Chondrocyte (in vitro differentiated cells): ENCODE data around the gene PTPRK. TPM values are rescaled to one million over a fixed set of nuclear protein-coding genes. Genes with fewer than 3 reads are reported as not detected.

ENCODE experiments used
- DNase-seq: peaks from one replicate; pipeline ENCODE4 v3.0.0; 2021; ENCODE audit warnings: mixed read lengths, low spot score
- H3K27ac Mint-ChIP-seq: one replicate; pipeline ENCODE4 v1.8.0; 2021; ENCODE audit warnings: mild to moderate bottlenecking, moderate library complexity, mixed read lengths; ENCODE audit not compliant: unreplicated experiment
- H3K27me3 Mint-ChIP-seq: 2 replicates; pipeline ENCODE4 v1.8.0; 2021; ENCODE audit warnings: low read depth, mixed read lengths
- H3K36me3 Mint-ChIP-seq: 2 replicates; pipeline ENCODE4 v1.8.0; 2021; ENCODE audit warnings: low read depth, mixed read lengths
- H3K4me1 Mint-ChIP-seq: 2 replicates; pipeline ENCODE4 v1.8.0; 2021; ENCODE audit warnings: low read depth, mild to moderate bottlenecking, mixed read lengths
- H3K4me3 Mint-ChIP-seq: one replicate; pipeline ENCODE4 v1.8.0; 2021; ENCODE audit warnings: mild to moderate bottlenecking, moderate library complexity, mixed read lengths; ENCODE audit not compliant: unreplicated experiment
- H3K9me3 Mint-ChIP-seq: 2 replicates; pipeline ENCODE4 v1.8.0; 2021; ENCODE audit warnings: low read depth, mixed read lengths
- CTCF ChIP-seq: fragments of 200-600 bp; sonication (generic); IDR thresholded peaks from 2 replicates; pipeline ENCODE4 v1.5.0; 2021; ENCODE audit warnings: antibody characterized with exemption, mild to moderate bottlenecking, moderate library complexity
- total RNA-seq: library from RNA; stranded (reverse); gene quantifications from 3 replicates; pipeline ENCODE4 v1.2.1, GENCODE V29; 2021

Gene PTPRK
- total RNA-seq, 1 donor from 2014 or later: 63.3 TPM

DNA sequence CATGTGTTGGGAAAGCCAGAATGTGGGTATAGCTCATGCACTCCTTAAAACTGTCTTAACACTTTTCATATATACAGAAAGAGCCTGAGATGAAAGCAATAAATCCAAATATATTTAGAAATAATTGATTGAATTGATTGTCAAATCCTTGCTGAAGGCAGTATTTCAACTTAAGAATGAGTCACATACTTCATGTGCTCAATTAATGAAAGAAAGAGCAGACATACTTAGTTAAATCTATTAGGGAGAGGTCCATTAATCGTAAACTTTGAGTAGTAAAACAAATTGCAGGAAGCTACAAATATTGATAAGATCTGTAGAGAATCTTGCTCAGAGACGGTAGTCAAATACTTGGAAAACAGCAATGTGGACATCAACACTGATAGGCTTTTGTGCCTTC is 358.0 kb downstream of the PTPRK start:
- H3K9me3 Mint-ChIP-seq: no peaks in the 10 kb centered on the region
- no peak overlapping the region for H3K27ac Mint-ChIP-seq
- no peak overlapping the region for H3K4me3 Mint-ChIP-seq
- H3K36me3 Mint-ChIP-seq: no peaks in the 10 kb centered on the region
- no peak for DNase-seq
- peaks cover 8% of the 10 kb centered on the region for H3K4me1 Mint-ChIP-seq
- no peaks in the 10 kb centered on the region for H3K27me3 Mint-ChIP-seq
- TF ChIP-seq CTCF: no peak

DNA sequence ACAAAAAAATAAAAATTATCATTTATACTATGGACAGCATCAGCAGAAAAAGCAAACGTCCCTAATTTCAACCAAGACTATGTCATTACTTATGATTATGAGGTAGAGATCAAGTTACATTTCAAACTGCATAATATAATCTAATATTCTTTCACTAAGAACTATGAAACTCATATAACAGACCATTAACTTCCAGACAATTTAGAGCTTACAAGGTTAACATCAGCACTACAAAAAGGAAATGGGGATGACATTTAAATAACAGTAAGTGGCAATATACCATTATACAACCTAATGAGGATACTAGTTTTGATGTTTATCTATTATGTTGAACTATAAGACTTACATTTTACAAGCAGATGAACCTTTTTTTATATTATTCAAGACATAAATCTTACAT is 358.6 kb downstream of the PTPRK start:
- Mint-ChIP-seq H3K4me1 (peaks cover 8% of the 10 kb centered on the region), H3K36me3 (no peaks in the 10 kb centered on the region), H3K9me3 (no peaks in the 10 kb centered on the region), H3K4me3 (no peak overlapping the region), H3K27ac (no peak overlapping the region), H3K27me3 (no peaks in the 10 kb centered on the region)
- TF ChIP-seq CTCF: no peak
- DNase-seq: no peak

DNA sequence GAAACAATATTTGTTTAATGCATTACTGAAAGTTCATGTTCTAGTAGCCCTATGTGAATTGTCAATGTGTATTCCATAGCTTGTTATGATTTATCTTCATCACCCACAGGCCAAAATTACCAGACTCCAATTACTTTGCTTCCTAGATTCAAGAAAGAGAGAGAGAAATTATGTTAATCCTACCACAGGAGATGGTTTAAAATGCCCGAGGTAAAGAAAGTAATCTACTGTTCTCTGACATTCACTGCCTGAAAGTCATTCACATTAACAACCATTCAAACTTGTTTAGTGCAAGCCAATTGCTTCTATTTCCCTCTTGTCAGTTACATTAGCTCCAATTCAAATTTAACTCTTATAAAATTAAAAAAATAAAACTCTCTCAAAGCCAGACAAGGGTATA is 359.1 kb downstream of the PTPRK start:
- H3K27ac Mint-ChIP-seq: no peak overlapping the region
- H3K4me3 Mint-ChIP-seq: no peak overlapping the region
- H3K4me1 Mint-ChIP-seq: peaks cover 7% of the 10 kb centered on the region

DNA sequence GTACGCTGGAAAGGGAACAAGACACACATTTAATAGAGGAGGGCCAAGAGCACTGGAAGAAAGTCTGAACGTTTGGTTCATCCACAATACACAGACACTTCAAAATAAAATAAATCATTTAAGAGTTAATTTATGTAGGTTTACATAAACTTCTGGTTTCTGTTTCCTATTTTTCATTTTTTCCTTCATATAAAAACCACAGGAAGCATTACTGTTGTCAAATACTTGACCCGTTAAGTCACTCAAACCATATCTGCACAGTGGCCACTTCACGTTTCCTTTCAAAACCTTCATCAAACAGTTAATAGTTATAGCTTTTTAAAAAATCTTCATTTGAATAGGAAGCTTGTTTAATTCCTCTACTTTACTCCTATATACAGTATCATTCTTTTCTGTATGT is 361.9 kb downstream of the PTPRK start:
- no peak overlapping the region for H3K4me3 Mint-ChIP-seq
- no peaks in the 10 kb centered on the region for H3K27me3 Mint-ChIP-seq
- DNase-seq: no peak
- no peaks in the 10 kb centered on the region for H3K4me1 Mint-ChIP-seq
- H3K27ac Mint-ChIP-seq: no peak overlapping the region
- no peaks in the 10 kb centered on the region for H3K36me3 Mint-ChIP-seq
- no peak for TF ChIP-seq CTCF
- H3K9me3 Mint-ChIP-seq: no peaks in the 10 kb centered on the region

More for the DNA sequence above, 359.1 kb downstream of the PTPRK start:
- TF ChIP-seq CTCF: no peak
- Mint-ChIP-seq H3K9me3 (no peaks in the 10 kb centered on the region), H3K36me3 (no peaks in the 10 kb centered on the region), H3K27me3 (no peaks in the 10 kb centered on the region)
- no peak for DNase-seq

- H3K36me3 Mint-ChIP-seq: no peaks in the 10 kb centered on the region
- H3K4me1 Mint-ChIP-seq: peaks cover 11% of the 10 kb centered on the region
- TF ChIP-seq CTCF: no peak
- no peaks in the 10 kb centered on the region for H3K9me3 Mint-ChIP-seq
- no peak overlapping the region for H3K27ac Mint-ChIP-seq
- H3K4me3 Mint-ChIP-seq: no peak overlapping the region
- DNase-seq: no peak
- no peaks in the 10 kb centered on the region for H3K27me3 Mint-ChIP-seq
These were observed 363.9 kb downstream of the PTPRK start for GRCh38 chr6:128156321-128157111.
